Stimulated activated CD8-positive, alpha-beta memory T cell treated with anti-CD3 and anti-CD28 coated beads, Interleukin-15, amount 100 ng/mL, for 24 hours (primary cell): ENCODE data around the gene AMOT.

Experiments
- DNase-seq: peaks from one replicate; pipeline ENCODE4 v3.0.0-alpha.2; 2020; ENCODE audit warnings: low read depth

The AMOT gene

DNA sequence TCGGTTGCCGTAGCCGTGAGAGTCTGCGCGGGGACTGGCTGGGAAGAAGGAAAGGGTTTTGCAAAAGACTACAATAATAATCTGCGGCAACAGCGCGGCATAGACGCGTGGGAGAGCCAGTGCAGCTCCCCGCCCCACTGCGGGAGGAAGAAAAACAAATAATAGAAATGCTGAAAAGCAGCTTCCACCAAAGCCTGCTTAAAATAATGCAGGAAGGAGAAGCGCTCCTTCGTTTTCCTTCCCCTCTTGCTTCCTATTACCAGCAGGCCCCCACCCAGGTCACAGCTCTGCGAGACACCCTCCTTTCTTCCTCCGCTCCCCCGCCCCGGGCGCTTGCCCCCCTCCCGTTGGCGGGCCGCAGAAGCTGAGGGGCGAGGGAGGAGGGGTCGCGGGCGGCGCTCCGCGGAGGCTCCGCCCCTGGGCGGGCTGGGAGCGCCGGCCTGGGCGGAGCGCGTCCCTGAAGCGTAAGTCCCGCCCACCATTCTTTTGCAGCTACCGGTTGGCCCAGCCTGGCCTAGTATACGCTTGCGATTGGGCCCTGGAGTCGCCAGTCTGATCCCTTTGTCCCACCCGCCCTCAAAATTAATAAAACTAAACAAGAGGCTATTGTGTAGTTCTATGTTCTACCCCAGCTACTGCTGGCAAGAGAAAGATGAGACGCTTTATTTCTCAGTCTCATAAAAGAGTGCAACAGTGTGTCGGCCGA, 636 bp upstream of the AMOT start:
- DNase-seq, result peak; percentile 22

DNA sequence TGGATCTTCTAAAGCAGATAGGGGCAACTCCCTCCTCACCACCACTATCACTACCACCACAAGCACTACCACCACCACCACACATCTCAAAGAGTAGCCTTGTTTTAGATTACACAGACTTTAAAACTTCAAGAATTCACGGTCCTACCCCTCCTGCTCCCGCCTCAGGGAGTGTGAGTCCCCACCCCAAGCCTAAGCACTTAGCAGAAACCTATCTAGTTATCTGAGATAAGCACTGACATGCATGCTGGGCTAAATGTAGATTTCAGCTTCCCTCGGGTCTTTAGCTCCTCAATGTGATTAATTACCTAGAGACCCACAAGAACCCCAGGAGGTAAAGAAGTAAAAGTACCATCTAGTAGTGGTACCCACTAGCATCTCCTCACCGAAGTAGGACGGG, 775 bp downstream of the AMOT start:
- no peak for DNase-seq

DNA sequence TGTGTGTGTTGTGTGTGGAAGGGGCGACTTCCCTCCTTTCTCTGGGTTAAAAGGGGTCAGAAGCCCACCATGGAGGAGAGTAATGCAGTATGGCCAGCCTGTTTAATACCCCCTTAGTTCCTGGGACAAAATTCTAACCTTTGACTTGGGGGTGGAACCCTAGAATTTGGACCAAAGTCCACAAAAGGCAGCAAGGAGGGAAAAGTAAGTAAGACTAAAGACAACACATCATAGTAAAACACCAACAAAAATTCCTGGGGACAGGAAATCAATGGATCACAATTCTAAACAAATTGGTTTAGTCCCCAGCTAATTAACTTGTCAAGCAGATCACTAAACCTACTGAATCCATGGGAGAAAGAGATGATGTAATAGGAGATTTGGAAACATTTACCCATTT, 3.1 kb downstream of the AMOT start:
- no peak for DNase-seq

DNA sequence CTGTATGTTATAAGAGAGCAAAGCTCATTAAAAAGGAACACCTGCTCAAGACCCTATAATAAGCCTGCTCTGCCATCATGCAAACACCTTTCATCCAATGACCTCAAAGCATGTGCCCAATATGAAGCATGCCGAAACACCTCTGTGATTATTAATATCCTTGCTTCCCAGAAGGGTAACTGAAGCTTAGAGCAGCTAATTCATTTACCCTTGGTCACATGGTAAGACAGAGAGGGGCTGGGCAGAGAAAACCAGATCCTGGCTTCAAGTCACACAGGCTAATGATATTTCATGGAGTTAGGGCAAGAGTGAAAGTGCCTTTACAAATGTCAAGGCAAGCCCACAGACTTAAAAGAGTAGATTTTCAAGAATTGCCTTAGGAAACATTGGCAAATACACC, 5.6 kb downstream of the AMOT start:
- no peak for DNase-seq

DNA sequence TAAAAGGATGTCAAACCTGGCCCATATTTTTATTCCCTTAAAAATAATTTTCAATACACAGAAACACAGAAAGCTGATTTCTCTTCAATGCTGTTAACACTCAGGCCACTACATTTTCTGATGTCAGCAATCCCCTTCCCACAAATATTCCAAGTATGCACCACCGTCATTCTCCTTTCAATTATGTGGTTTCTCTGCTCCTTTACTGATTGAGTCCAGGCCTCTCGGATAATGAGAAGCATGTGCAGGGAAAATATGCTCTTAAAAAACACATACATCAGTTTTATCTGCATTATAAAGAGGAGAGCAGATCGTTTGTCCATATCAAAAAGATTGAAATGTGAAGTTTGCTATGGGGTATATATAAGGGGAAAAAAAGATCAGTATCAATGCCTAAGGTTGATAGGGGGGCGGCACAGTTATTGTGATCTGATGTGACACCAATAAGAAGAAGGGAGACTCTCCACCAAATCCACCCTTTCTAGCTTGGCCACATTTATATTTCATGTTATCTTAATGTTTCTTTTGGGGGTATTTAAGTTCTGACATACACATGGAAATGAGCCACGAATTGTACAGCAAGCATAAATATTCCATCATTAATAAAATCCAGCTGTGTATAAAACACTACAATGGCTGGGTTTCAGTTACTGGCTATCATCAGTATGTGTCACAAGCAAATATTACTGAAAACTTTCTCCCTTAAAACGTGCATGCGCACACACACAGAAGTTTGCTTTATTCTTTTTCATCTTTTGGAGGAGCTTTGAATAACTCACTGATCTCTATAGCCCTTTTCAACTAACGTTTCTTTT, 6.4 kb downstream of the AMOT start:
- no peak for DNase-seq

DNA sequence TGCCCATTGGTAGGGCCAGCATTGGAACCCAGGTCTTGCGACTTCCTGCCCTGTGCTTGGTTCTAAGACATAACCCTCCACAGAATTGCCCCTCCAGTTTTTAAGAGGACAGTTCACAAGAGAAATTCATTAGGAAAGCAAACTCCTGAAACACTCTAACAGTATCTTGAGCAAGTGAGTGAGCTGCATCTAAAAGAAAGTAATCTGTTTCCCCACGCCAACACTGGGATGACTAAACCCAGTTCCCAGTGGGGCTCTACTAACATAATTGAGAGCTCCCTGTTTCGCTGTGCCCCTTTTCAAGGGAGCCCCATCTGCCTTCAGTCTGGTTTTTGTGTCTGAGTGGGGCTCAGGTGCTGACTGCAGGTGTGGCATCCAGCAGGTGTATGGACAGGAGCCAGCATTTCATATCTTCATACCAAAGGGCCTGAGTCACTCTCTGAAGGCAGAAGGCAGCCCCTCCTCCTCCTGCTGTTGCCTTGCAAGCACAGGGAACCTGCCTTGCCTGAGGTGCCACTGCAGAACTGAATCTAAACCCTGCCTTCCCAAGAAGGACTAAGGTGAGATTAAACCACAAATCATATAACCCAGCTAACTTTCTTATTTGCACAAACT, 8.0 kb downstream of the AMOT start:
- no peak for DNase-seq

DNA sequence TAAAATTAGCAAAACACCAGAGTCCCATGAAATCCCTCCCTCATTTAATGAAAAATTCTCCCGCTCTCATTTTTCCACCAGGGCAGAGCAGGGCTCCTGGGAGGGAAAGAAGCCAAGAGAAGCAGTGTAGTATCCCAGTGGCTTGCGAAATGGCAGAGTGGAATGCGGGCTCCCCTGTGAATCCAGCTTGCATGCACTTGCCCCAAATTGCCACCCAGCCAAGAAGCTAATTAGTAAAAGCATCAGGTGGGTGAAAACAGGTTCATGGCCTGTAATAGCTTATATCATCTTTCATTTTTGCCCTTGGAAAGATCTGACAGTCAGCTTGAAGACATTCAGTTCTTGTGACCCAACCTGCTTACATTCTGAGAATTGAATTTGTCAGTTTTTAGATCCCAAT, 10.1 kb downstream of the AMOT start:
- no peak for DNase-seq

DNA sequence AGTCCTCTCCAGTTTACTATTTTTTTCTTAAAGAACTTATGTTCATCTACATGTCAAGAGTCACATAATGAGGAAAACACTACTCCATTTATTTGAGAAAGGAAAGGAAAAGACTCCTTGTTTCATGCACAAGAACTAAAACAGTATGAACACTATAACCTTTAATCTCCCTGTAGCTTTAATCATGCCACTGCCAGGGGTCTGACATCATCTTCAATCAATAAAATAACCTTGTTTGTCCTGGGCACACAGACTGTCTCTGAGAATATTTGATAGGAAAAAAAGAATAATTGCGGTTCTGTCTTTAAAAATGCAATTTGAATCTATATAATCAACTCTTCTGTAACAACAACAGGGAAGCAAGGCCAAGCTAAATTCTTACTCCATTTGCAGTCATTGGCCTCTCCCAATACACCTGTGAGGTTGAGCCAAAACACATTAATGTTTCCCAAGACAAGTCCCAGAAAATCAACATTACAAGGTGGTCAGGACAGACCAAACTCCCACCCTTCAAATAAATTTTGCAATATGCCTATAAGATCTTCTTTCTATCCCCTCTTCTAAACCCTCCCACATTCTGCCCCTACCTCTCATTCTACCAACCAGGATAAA, 13.2 kb downstream of the AMOT start:
- DNase-seq, result no peak

DNA sequence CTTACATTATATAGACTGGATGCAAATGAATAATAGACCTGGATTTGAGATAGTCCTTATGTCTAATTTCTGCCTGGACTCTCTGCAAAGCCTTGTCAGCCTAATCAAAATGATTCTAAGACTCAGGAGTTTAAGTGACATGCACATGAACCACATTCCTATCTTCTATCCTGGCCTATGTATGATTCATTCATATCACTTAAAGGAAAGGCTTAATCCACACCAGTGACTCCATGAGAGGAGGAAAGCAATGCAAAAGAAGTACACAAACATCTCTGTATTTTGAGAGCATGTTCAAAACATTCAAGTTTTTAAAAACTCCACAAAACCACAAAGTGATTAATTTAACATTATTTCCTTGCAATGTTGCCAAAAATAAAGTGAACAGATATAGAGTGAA, 14.6 kb downstream of the AMOT start:
- no peak for DNase-seq

DNA sequence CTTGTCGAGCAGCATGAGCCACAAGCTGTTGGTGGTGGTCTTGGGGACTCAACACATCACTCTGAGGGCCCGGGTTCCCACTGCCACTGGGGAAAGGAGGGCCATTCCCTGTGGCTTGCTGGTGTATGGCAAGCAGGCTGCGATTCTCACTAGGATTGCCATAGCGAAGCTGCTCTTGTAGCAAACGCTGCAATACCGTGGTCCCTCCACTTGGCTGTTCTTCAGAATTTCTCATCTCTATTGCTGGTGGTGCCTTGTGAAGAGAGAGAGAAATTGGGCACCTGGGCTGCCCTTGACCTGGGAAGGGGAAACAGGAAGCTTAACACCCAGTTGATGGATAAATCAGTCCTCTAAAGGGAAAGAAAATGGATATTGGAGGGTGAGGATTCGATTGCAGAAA, 17.7 kb downstream of the AMOT start:
- DNase-seq, result no peak

DNA sequence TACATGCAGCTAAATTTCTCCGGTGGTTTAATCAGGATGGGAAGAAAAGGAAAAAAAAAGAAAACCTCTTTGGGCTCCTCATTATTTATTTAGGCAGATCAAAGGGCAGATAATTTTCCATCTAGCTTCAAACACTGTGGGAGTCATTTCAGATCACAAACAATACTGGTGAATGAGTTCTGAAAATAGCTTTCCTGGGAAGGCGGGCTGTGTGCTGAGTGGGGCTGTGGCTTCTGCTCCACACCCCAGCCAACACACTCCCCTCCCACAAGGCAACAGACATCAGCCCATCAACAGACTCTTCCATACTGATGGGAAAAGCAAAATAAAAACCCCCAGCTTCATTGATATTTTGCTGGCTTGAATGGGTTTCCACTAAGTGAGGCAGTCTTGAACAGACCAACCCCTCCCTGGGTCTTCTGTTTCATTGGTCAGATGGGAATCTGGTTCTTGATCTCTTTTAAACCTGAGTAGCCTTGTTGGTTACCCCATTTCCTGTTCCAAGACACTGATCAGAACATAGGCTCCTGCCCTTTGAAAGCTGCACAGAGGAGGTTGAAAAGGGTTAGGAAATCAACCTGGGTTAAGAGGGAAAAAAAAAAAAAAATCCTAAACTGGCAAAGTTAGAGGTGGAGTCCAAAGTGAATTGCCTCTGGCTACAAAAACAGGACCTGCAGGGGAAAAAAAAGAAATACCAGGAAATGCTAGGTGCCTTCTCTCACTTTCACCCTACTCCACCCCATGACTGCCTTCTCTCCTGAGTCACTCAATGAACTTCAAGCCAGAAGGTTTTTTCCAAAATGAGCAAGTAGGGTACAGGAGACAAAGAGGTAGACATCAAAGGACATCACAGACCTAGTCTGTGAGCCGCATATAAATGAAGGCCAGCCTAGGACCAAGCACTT, 20.0 kb downstream of the AMOT start:
- no peak for DNase-seq

DNA sequence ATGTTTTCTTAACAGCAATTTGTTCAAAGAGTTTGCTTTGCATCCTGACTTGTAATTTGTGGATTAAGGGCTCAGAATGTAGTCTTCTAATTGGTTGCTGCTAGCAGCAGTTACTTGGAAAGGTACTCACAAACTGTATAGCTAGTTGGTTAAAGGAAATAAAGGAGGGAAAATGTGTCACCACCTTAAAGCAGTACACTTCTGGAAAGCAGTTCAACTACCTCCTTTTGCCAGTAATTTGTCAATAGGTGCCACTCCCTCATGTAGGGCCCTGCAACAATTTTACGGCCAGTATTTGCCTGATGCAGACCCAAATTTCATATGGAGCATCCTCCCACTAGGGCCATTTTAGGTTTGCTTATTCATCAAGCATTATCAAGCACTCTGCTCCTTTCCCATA, 20.8 kb downstream of the AMOT start:
- no peak for DNase-seq

DNA sequence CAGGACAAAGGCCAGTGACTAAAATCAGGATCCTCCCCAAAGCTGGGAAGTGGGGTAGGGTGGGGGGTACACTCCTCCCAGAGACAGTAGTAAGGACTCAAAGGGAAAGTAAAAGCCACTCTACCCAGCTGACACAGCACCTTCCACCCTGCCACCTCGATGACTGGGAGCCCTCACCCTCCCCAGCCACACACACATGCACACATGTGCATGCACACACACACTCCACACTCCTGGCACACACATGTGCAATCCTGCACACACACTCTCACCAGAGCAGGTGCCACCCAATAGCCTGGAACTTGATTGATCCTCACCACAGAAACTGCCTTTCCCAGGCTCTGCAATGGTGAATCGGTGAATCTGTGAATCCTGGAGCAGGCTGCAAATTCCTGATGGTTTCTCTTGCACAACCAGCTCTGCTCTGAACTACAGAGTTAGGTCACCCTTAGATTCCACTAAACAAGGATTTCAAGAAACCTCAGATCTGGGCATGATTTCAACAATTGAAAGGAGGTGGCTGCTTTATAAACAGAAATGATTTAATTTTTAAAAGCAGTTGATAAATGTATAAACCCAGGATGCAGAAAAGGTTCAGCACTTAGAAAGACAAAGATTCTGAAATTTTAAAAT, 21.5 kb downstream of the AMOT start:
- no peak for DNase-seq

DNA sequence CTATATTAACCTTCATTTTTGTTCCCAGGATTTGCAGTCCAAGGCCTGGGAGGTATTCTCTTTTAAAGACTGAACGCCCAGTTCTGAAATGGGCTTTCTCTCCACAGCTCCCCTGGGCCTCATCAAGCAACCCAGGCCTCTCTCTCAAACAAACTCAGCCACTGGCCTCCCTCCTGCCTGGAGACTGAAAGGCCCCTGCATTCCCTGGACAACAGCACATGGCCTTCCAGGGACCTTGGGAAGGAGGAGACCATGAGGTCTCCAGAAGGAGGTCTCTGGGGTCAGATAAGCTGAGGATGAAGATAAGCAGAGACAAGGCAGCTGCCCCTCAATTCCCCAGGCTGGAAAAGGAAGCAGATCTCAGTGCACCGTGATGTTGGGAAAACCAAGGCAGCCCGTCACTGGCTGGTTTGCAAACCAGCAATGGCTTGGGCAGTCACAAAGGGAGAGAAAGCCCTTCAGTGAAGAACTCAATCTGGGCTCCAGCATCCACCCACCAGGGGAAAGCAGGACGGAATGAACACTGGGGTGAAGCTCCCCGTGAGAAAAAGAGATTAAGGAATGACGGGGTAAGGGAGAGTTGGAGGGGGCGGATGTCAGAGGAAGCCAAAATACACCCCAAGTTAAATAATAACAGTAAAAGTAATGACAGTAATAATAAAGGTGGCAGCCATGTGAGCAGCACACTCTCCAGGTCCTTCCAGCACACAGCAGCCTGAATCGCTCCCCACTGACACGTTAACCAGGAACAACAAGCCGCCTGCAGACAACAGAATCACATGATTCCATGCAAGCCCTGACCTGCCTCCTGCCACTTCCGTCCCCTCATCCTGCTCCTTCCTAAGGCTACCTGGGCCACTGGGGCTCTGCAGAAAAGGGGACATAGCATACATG, 22.3 kb downstream of the AMOT start:
- DNase-seq, result no peak

DNA sequence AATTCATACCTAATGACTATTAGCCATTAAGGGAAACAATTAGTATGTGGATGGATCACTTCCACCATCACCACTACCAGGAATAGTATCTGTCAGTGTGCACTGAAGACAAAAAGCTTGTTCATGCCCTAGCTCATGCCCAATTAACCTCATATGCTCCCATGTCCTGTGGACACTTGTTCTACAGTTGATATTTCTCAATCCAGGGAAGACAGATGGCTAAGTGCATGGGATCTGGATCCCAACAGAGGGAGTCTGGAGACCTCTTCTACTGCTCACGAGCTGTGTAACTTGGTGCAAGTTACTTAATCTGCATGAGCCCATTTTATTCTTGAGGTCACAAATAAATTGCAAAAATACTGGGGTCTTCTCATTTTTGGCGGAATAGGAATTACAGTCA, 23.7 kb downstream of the AMOT start:
- DNase-seq, result no peak

DNA sequence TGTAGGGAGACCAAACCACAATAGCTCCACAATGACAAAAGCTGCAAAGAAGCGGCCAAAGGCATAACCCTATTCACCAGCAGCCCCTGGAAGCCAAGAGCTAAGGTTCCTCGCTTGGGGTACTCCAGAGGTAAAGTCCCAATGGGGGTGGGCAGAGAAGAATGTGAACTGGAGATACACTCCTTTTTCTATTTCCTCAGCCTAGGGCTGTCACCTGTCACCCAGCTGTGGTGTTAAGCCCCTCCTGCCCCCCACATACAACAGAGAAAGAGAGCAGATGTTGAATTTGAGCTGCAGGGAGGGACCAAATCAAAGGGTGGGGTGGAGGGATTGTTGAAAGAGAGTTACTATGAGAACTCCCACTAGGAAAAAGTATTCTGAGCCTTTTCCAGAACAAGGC, 26.1 kb downstream of the AMOT start:
- no peak for DNase-seq

DNA sequence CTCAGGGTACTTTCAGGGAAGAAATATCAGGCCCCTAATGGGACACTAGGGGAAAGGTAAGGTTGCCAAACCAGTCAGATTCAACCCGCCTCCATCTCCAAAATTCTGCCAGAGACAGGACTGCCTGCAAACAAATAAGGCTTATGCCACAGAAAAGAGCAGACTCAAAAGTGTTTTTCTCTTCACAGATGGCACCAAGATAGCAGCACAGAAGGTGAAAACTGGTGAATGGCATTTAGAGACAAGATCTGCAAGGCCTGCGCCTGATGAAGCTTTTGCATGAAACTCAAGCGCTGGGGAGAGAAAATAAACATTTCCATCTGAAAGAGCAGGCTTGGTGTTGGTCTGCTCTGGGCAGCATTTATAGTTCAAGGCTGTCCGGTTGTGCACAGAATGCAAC, 27.9 kb downstream of the AMOT start:
- no peak for DNase-seq

DNA sequence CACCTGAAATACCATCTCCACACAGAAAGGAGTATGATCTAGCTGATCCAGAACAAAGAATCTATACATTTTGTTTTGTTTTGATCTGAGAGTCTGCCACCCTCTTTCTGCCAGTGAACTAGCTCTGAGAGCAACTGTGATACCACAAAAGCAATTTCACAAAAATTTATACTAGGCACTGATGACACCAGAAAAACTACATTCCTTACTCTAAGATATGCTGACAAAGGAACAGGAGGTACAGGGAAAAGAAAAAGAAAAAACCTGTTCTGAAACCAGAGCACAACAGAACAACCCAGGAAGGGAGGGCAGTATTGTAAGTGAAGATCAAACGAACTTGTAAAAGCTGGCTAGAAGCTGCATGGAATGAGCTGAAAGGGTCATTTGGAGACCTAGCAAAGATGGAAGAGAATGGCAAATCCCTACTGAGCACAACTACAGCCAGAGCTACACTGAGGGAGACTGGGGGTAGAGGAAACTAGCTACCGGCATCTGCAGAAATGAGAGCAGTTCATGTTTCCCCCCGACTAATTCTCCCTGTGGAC, 31.9 kb downstream of the AMOT start:
- DNase-seq, result no peak

DNA sequence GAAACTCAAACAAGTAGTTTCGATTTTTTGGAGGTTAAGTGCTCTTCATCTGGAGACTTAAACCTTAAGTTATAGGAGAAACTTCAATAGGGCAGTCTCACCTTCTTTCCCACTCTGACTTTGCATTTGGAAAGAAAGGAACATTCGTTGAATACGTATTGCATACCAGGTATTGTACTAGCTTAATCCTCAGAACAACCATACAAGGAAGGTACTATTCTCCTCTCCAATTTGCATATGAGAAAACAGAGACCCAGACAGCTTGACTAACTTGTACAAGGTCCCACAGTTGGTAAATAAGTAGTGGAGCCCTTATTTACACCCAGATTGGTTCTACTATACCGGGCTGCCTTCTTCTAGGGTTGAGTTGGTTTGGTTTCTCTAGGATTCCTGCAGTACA, 32.6 kb downstream of the AMOT start:
- no peak for DNase-seq

DNA sequence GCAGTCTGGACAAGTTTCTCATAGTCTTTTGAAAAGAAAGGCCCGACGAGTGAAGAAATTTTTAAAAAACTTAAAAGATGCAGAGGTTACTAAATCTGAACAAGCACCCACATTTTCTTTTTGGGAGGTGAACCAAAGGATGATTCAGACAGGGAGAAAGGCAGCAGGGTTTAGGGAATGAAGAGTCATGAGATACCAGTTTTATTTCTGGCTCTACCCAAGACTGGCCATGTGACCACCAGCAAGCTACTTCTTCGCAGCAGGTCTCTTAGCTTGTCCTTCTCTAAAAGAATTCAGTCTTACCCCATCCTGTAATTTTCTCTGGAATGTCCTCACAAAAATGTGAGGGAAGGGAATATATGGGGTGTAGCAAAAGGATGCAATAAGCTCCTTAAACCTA, 37.6 kb downstream of the AMOT start:
- no peak for DNase-seq
